Urinary bladder (tissue), 4 donors: Measurements from ENCODE around the gene RNF39. TPM values are rescaled to one million over a fixed set of nuclear protein-coding genes. Genes with fewer than 3 reads are reported as not detected.
"Not testable (repeated sequence)": the region's sequence is repeated elsewhere in the genome, so short reads cannot be mapped to it uniquely, and the experiment has no call there.

Experiments used
- DNase-seq: peaks from one replicate; pipeline ENCODE4 v3.0.0-alpha.2; 2015; ENCODE audit errors: extremely low spot score
- H3K27ac ChIP-seq: one replicate; pipeline ENCODE4 v1.5.1; 2013; ENCODE audit warnings: low read depth, mild to moderate bottlenecking, moderate library complexity
- H3K36me3 ChIP-seq: one replicate; pipeline ENCODE4 v1.6.1; 2013; ENCODE audit warnings: mild to moderate bottlenecking, moderate library complexity; ENCODE audit not compliant: insufficient read depth
- H3K4me1 ChIP-seq: one replicate; pipeline ENCODE4 v1.6.1; 2013; ENCODE audit warnings: mild to moderate bottlenecking, moderate library complexity; ENCODE audit not compliant: insufficient read depth
- H3K4me3 ChIP-seq: one replicate; pipeline ENCODE4 v1.5.1; 2013; ENCODE audit warnings: low read depth, low read length
- WGBS: extraction: QIAGEN DNeasy Blood & Tissue Kit; methylation state at CpG from one replicate; pipeline ENCODE4 v1.1.7; 2013; 5-methylcytosine and 5-hydroxymethylcytosine counted together
- polyA plus RNA-seq: library from polyadenylated mRNA; stranded (reverse); fragments of 200-250 nt; gene quantifications from one replicate; pipeline ENCODE4 v1.2.3, GENCODE V29; 2013
- small RNA-seq: library from RNA; depleted of rRNA; stranded (forward); fragments of <200 nt; gene quantifications from one replicate; pipeline ENCODE3, GENCODE V24; 2014
- total RNA-seq: library from RNA; depleted of rRNA; stranded (reverse); fragments of >200 nt; gene quantifications from one replicate; pipeline ENCODE4 v1.2.3, GENCODE V29; 2014
- donor health status: healthy with polysubstance abuse.
- donor health status: healthy.

Gene RNF39
- total and polyA plus RNA-seq, 2 donors = 0.11 to 0.73 TPM

- not testable (repeated sequence) for H3K4me3 ChIP-seq, H3K4me1 ChIP-seq, H3K36me3 ChIP-seq, DNase-seq, H3K27ac ChIP-seq
- WGBS = 91% methylated on average over 5 of the region's 5 CpGs
Observed at GRCh38 chr6:30033440-30033839, 42.1 kb downstream of the RNF39 start.

GRCh38 chr6:30031381-30031780 is 44.2 kb downstream of the RNF39 start:
- no peak for DNase-seq
- no peak overlapping the region for H3K4me3 ChIP-seq
- no peaks in the 10 kb centered on the region for H3K4me1 ChIP-seq

GRCh38 chr6:30029588-30029987 is 46.0 kb downstream of the RNF39 start:
- 98% methylated on average over 1 of the region's 1 CpG for WGBS
- no peak overlapping the region for H3K27ac ChIP-seq
- no peaks in the 10 kb centered on the region for H3K4me1 ChIP-seq
- DNase-seq = no peak
- no peaks in the 10 kb centered on the region for H3K36me3 ChIP-seq
- H3K4me3 ChIP-seq = no peak overlapping the region

More at GRCh38 chr6:30031381-30031780, 44.2 kb downstream of the RNF39 start:
- no peaks in the 10 kb centered on the region for H3K36me3 ChIP-seq
- no peak overlapping the region for H3K27ac ChIP-seq

- 97% methylated on average over 1 of the region's 1 CpG for WGBS
- H3K36me3 ChIP-seq = no peaks in the 10 kb centered on the region
- H3K27ac ChIP-seq = no peak overlapping the region
- no peak overlapping the region for H3K4me3 ChIP-seq
- DNase-seq = no peak
- no peaks in the 10 kb centered on the region for H3K4me1 ChIP-seq
Observed at GRCh38 chr6:30025186-30025585, 50.4 kb downstream of the RNF39 start.

GRCh38 chr6:30022712-30023111 is 52.9 kb downstream of the RNF39 start:
- not testable (repeated sequence) for H3K27ac ChIP-seq, H3K36me3 ChIP-seq, DNase-seq, H3K4me3 ChIP-seq, H3K4me1 ChIP-seq

GRCh38 chr6:30022189-30022588 is 53.4 kb downstream of the RNF39 start:
- H3K27ac ChIP-seq = no peak overlapping the region
- H3K4me1 ChIP-seq = no peaks in the 10 kb centered on the region
- H3K4me3 ChIP-seq = no peak overlapping the region
- H3K36me3 ChIP-seq = no peaks in the 10 kb centered on the region
- WGBS = 93% methylated on average over 3 of the region's 3 CpGs
- no peak for DNase-seq

DNA sequence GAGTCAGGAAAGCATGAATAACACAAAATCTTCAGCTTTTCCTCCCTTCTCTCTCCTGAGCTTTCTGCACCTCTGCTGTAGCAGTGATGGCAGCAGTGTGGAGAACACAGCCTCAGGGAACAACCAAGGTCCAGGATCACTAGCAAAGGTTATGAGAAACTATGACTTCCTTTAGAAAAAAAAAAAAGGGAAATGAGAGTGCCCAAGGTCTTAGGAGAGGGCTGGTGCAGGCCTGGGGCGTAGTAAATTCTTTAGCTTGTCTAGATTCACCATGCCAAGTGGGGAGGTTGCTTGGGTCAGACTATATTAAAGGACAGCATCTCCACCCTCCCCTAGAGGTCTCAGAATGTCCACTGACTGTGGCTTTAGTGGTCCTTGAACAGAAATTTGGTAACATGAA is 54.9 kb downstream of the RNF39 start:
- H3K36me3 ChIP-seq = no peaks in the 10 kb centered on the region
- WGBS = 93% methylated on average over 1 of the region's 1 CpG
- no peaks in the 10 kb centered on the region for H3K4me1 ChIP-seq
- H3K27ac ChIP-seq = no peak overlapping the region
- no peak overlapping the region for H3K4me3 ChIP-seq
- DNase-seq = no peak

Small RNA genes within 50 kb of the gene (small RNA-seq; reads per million reads assigned to genes)
- not detected for gene RF02218
- not detected for gene RF02219
- gene RF02220 = not detected

Other genes with a start within 250 kb of the RNF39 start
- not detected for gene HLA-G, start 247.9 kb downstream of the RNF39 start, total RNA-seq
- gene HLA-G, start 247.9 kb downstream of the RNF39 start, polyA plus RNA-seq = not detected
- gene HLA-A, start 133.2 kb downstream of the RNF39 start, total RNA-seq = 85.1 TPM
- 962 TPM for gene HLA-A, start 133.2 kb downstream of the RNF39 start, polyA plus RNA-seq
- 19.8 TPM for gene POLR1H, start 14.5 kb downstream of the RNF39 start, total RNA-seq
- 36.7 TPM for gene POLR1H, start 14.5 kb downstream of the RNF39 start, polyA plus RNA-seq
- gene PPP1R11, start 8.6 kb downstream of the RNF39 start, total RNA-seq = 13.5 TPM
- gene PPP1R11, start 8.6 kb downstream of the RNF39 start, polyA plus RNA-seq = 78.7 TPM
- gene TRIM31, start 37.3 kb upstream of the RNF39 start, total RNA-seq = 1.3 TPM
- gene TRIM31, start 37.3 kb upstream of the RNF39 start, polyA plus RNA-seq = 9.6 TPM
- gene TRIM40, start 60.4 kb upstream of the RNF39 start, total RNA-seq = not detected
- gene TRIM40, start 60.4 kb upstream of the RNF39 start, polyA plus RNA-seq = not detected
- 0.42 TPM for gene TRIM10, start 85.4 kb upstream of the RNF39 start, total RNA-seq
- gene TRIM10, start 85.4 kb upstream of the RNF39 start, polyA plus RNA-seq = not detected
- not detected for gene TRIM15, start 87.8 kb upstream of the RNF39 start, total RNA-seq
- not detected for gene TRIM15, start 87.8 kb upstream of the RNF39 start, polyA plus RNA-seq
- gene TRIM26, start 137.6 kb upstream of the RNF39 start, total RNA-seq = 13.6 TPM
- gene TRIM26, start 137.6 kb upstream of the RNF39 start, polyA plus RNA-seq = 35.8 TPM